Liver (tissue), 9 donors: ENCODE results near the gene RCSD1. TPM values are rescaled to one million over a fixed set of nuclear protein-coding genes. Genes with fewer than 3 reads are reported as not detected.

Experiments used
- DNase-seq: peaks from one replicate; pipeline ENCODE4 v3.0.0-alpha.2; 2017; ENCODE audit warnings: low spot score
- H3K27ac ChIP-seq, 2 donors: one replicate each; pipeline ENCODE4 v1.7.0; 2013; ENCODE audit warnings: inconsistent platforms in 2 of 2, low read length in 2 of 2, control low read depth in 1 of 2, low read depth in 1 of 2, mild to moderate bottlenecking in 1 of 2
- H3K27me3 ChIP-seq, 4 donors: one replicate each; pipeline versions ENCODE4 v1.6.1 to v1.7.0; 2013; ENCODE audit warnings: low read length in 3 of 4, inconsistent platforms in 1 of 4, mild to moderate bottlenecking in 1 of 4, moderate library complexity in 1 of 4; ENCODE audit not compliant: control insufficient read depth in 4 of 4, insufficient read depth in 4 of 4
- H3K36me3 ChIP-seq, 4 donors: one replicate each; pipeline versions ENCODE4 v1.6.1 to v1.7.0; 2013; ENCODE audit warnings: low read length in 3 of 4, mild to moderate bottlenecking in 3 of 4, low read depth in 1 of 4, moderate library complexity in 1 of 4; ENCODE audit not compliant: control insufficient read depth in 4 of 4, insufficient read depth in 3 of 4
- H3K4me1 ChIP-seq, 4 donors: one replicate each; pipeline versions ENCODE4 v1.6.1 to v1.7.0; 2013; ENCODE audit warnings: low read length in 3 of 4, mild to moderate bottlenecking in 3 of 4, moderate library complexity in 1 of 4; ENCODE audit not compliant: control insufficient read depth in 4 of 4, insufficient read depth in 4 of 4
- H3K4me3 ChIP-seq, 3 donors: one replicate each; pipeline versions ENCODE4 v1.6.1 to v1.7.0; 2013; ENCODE audit warnings: low read length in 3 of 3, control low read depth in 1 of 3, low read depth in 1 of 3, mild to moderate bottlenecking in 1 of 3
- H3K9ac ChIP-seq, 2 donors: one replicate each; pipeline ENCODE4 v1.7.0; 2013; ENCODE audit warnings: low read length in 2 of 2, mild to moderate bottlenecking in 2 of 2, moderate library complexity in 2 of 2, control low read depth in 1 of 2, low read depth in 1 of 2
- H3K9me3 ChIP-seq, 4 donors: one replicate each; pipeline versions ENCODE4 v1.6.1 to v1.7.0; 2013; ENCODE audit warnings: low read length in 3 of 4; ENCODE audit not compliant: control insufficient read depth in 4 of 4
- ATF3 ChIP-seq: IDR thresholded peaks from 2 replicates; pipeline ENCODE4 v1.6.1; 2016; ENCODE audit warnings: antibody characterized with exemption
- CTCF ChIP-seq: fragments of 150-350 bp; IDR thresholded peaks from 2 replicates; pipeline ENCODE4 v1.5.1; 2017; ENCODE audit warnings: improper control_type of control experiment, low read depth, low read length; ENCODE audit not compliant: missing input control
- EGR1 ChIP-seq, 2 donors: IDR thresholded peaks; 2 replicates each; pipeline ENCODE4 v1.6.1; 2016 to 2018; ENCODE audit warnings: antibody characterized with exemption in 2 of 2, low read depth in 2 of 2
- FOXA1 ChIP-seq: IDR thresholded peaks from 2 replicates; pipeline ENCODE4 v1.6.1; 2016; ENCODE audit warnings: antibody characterized with exemption
- FOXA2 ChIP-seq: IDR thresholded peaks from 2 replicates; pipeline ENCODE4 v1.6.1; 2016; ENCODE audit warnings: antibody characterized with exemption
- GABPA ChIP-seq, 2 donors: IDR thresholded peaks in 1 of 2; conservative IDR thresholded peaks in 1 of 2; 2 replicates each; pipeline ENCODE4 v1.6.1; 2016; ENCODE audit warnings: antibody characterized with exemption in 2 of 2, mild to moderate bottlenecking in 1 of 2, moderate library complexity in 1 of 2
- HNF4A ChIP-seq, 2 donors: conservative IDR thresholded peaks; 2 replicates each; pipeline ENCODE4 v1.6.1; 2016; ENCODE audit warnings: antibody characterized with exemption in 2 of 2, mild to moderate bottlenecking in 2 of 2
- HNF4G ChIP-seq: IDR thresholded peaks from 2 replicates; pipeline ENCODE4 v1.6.1; 2016; ENCODE audit warnings: antibody characterized with exemption
- JUND ChIP-seq, 2 donors: IDR thresholded peaks; 2 replicates each; pipeline ENCODE4 v1.6.1; 2016; ENCODE audit warnings: antibody characterized with exemption in 2 of 2
- MAX ChIP-seq: IDR thresholded peaks from 2 replicates; pipeline ENCODE4 v1.6.1; 2016; ENCODE audit warnings: antibody characterized with exemption
- NR2F2 ChIP-seq: IDR thresholded peaks from 2 replicates; pipeline ENCODE4 v1.6.1; 2016; ENCODE audit warnings: antibody characterized with exemption
- RAD21 ChIP-seq, 2 donors: IDR thresholded peaks; 2 replicates each; pipeline ENCODE4 v1.6.1; 2016; ENCODE audit warnings: antibody characterized with exemption in 2 of 2, mild to moderate bottlenecking in 2 of 2
- REST ChIP-seq: IDR thresholded peaks from 2 replicates; pipeline ENCODE4 v1.6.1; 2016; ENCODE audit warnings: antibody characterized with exemption, mild to moderate bottlenecking
- SP1 ChIP-seq: IDR thresholded peaks from 2 replicates; pipeline ENCODE4 v1.6.1; 2018; ENCODE audit warnings: antibody characterized with exemption, mild to moderate bottlenecking
- TAF1 ChIP-seq: conservative IDR thresholded peaks from 2 replicates; pipeline ENCODE4 v1.6.1; 2016; ENCODE audit warnings: antibody characterized with exemption, mild to moderate bottlenecking
- YY1 ChIP-seq: IDR thresholded peaks from 2 replicates; pipeline ENCODE4 v1.6.1; 2016; ENCODE audit warnings: antibody characterized with exemption, mild to moderate bottlenecking
- ZBTB33 ChIP-seq: IDR thresholded peaks from 2 replicates; pipeline ENCODE4 v1.6.1; 2016; ENCODE audit warnings: antibody characterized with exemption
- WGBS: extraction: QIAGEN DNeasy Blood & Tissue Kit; methylation state at CpG from one replicate; pipeline ENCODE4 v1.1.7; 2013; 5-methylcytosine and 5-hydroxymethylcytosine counted together
- polyA plus RNA-seq, 2 donors: library from polyadenylated mRNA; stranded (reverse) in 1 of 2; unstranded in 1 of 2; fragments of 200-250 nt in 1 of 2; fragments of >200 nt in 1 of 2; fragmentation: Nextera tagmentation in 1 of 2; extraction: Ambion mirVana in 1 of 2; gene quantifications; one replicate each; pipeline versions ENCODE4 v1.2.1 to v1.2.3, GENCODE V29; 2013 to 2015
- total RNA-seq, 2 donors: library from RNA; depleted of rRNA; stranded (reverse); fragments of >200 nt; gene quantifications; one replicate each; pipeline ENCODE4 v1.2.3, GENCODE V29; 2014
- donor health status: healthy.
- donor health status: healthy.
- donor health status: healthy.
- donor health status: healthy.
- donor health status: healthy.

The RCSD1 gene
- total and polyA plus RNA-seq, 4 donors = 3.1 to 15.0 (median 6.0) TPM

- no peaks in the 10 kb centered on the region for H3K36me3 ChIP-seq
- H3K4me1 ChIP-seq = peaks cover 0 to 2% (median 2%) of the 10 kb centered on the region in 4 donors
- H3K27me3 ChIP-seq = no peaks in the 10 kb centered on the region
- no peak for DNase-seq
- H3K27ac ChIP-seq = no peak overlapping the region
- WGBS = 77% methylated on average over 6 of the region's 6 CpGs
- no peak for TF ChIP-seq HNF4G
- TF ChIP-seq MAX = no peak
- no peak for TF ChIP-seq REST
- no peak for TF ChIP-seq RAD21 (IDR thresholded peaks at IDR 0.05)
- TF ChIP-seq GABPA (IDR thresholded peaks at IDR 0.05 in 1 of 2, conservative IDR thresholded peaks at IDR 0.05 in 1 of 2) = no peak
- TF ChIP-seq SP1 = no peak
- no peak for TF ChIP-seq FOXA2
- no peak for TF ChIP-seq FOXA1
- TF ChIP-seq TAF1 = no peak
- TF ChIP-seq HNF4A (conservative IDR thresholded peaks at IDR 0.05) = no peak
- no peak for TF ChIP-seq ATF3
- TF ChIP-seq CTCF = no peak
- TF ChIP-seq JUND (IDR thresholded peaks at IDR 0.05) = no peak
- TF ChIP-seq NR2F2 = no peak
- no peak for TF ChIP-seq ZBTB33
- TF ChIP-seq YY1 = no peak
- TF ChIP-seq EGR1 (IDR thresholded peaks at IDR 0.05; ENCODE audit: low read depth in 2 of 2) = no peak
- H3K9ac ChIP-seq = no peak overlapping the region
- H3K4me3 ChIP-seq = no peak overlapping the region
- H3K9me3 ChIP-seq = no peaks in the 10 kb centered on the region
Observed at GRCh38 chr1:167594822-167595221, 35.2 kb upstream of the RCSD1 start.
